Measurements from ENCODE around the gene STAT4. TPM values are rescaled to one million over a fixed set of nuclear protein-coding genes. Genes with fewer than 3 reads are reported as not detected.

Gene STAT4
- total RNA-seq, 1 experiment from 2014 or later = 0.33 TPM

DNA sequence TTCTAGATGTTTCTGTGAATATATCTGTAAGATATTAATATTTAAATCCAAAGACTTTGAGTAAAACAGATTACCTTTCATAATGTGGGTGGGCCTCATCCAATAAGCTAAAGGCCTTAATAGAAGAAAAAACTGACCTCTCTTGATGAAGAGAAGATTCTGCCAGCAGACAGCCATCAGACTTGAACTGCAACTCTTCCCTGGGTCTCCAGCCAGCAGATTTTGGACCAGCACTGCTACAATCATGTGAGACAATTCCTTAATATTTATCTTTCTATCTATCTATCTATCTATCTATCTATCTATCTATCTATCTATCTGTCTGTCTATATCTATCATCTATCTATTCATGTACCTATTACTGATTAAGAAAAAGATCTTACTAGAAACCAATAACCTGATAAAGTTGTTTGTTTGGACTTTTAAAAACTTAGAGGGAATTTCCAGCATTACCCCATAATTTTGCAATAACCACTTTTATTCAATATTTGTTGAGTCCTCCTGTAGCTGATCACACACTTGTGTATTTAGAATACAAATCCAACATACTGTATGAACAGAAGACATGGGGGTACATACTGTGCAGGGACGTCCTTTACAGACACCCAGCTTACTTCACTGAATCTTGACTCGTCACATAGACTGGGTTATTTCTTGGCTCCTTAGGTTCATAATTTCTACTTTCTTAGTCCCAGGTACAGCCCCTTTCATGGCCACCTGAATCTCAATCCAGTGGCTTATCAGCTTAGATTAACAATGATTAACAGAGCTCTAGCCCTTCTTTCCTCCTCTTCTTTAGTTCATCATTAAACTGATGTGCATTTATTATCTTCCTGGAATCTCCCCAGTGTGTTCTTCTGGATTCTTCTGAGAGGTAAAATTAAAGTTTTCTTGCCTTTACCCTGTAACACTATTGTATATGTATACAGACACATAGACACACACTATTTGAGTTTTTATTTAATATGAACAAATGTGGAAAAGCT, 27.2 kb upstream of the STAT4 start:
- no peak for DNase-seq
- Histone ChIP-seq H2BK20ac (ENCODE audit: low read depth, low read length, poor library complexity, severe bottlenecking) (no peak overlapping the region), H3K9ac (ENCODE audit: extremely low read depth, insufficient read length, low read length) (no peak overlapping the region), H3K27ac (ENCODE audit: insufficient read length, low read depth, low read length) (no peak overlapping the region), H4K20me1 (ENCODE audit: control insufficient read depth, insufficient read depth, insufficient read length) (no peaks in the 10 kb centered on the region), H4K8ac (replicated peaks; ENCODE audit: insufficient read length, low read depth, low read length) (no peak overlapping the region), H2AFZ (ENCODE audit: low read length) (no peak overlapping the region), H3K4ac (ENCODE audit: low read depth, low read length) (no peak overlapping the region), H3K23me2 (ENCODE audit: insufficient read length, low read depth, low read length, poor library complexity, severe bottlenecking) (no peaks in the 10 kb centered on the region), H3K79me2 (ENCODE audit: insufficient read depth, low read length) (no peaks in the 10 kb centered on the region), H3K27me3 (ENCODE audit: insufficient read depth, low read length) (no peaks in the 10 kb centered on the region), H3K23ac (ENCODE audit: insufficient read length, low read depth, low read length) (no peak overlapping the region), H3K4me1 (ENCODE audit: insufficient read depth, low read length) (peaks cover 5% of the 10 kb centered on the region; the same call in 1 of the 2 replicates), H2BK15ac (ENCODE audit: low read depth, low read length) (no peak overlapping the region), H4K91ac (ENCODE audit: insufficient read length, low read depth, low read length) (no peak overlapping the region), H2BK12ac (ENCODE audit: insufficient read length, low read depth, low read length) (no peak overlapping the region), H3K9me3 (ENCODE audit: control insufficient read depth, low read depth, low read length) (no peaks in the 10 kb centered on the region), H3K56ac (ENCODE audit: insufficient read length, low read depth, low read length) (no peak overlapping the region), H3K18ac (ENCODE audit: insufficient read length, low read depth, low read length) (no peak overlapping the region), H2BK120ac (ENCODE audit: low read depth, low read length, poor library complexity, severe bottlenecking) (no peak overlapping the region), H3K4me2 (ENCODE audit: insufficient read depth, insufficient read length, low read length) (no peak overlapping the region), H3K79me1 (ENCODE audit: insufficient read depth, low read depth, low read length, poor library complexity, severe bottlenecking) (no peaks in the 10 kb centered on the region), H2AK5ac (ENCODE audit: insufficient read length, low read length) (no peak overlapping the region), H4K5ac (ENCODE audit: insufficient read length, low read depth, low read length) (no peak overlapping the region), H2BK5ac (ENCODE audit: insufficient read length, low read length) (no peak overlapping the region), H3T11ph (ENCODE audit: low read length) (no peak overlapping the region), H3K14ac (ENCODE audit: insufficient read depth, low read length) (no peak overlapping the region)
- TF ChIP-seq, protein P1, sequence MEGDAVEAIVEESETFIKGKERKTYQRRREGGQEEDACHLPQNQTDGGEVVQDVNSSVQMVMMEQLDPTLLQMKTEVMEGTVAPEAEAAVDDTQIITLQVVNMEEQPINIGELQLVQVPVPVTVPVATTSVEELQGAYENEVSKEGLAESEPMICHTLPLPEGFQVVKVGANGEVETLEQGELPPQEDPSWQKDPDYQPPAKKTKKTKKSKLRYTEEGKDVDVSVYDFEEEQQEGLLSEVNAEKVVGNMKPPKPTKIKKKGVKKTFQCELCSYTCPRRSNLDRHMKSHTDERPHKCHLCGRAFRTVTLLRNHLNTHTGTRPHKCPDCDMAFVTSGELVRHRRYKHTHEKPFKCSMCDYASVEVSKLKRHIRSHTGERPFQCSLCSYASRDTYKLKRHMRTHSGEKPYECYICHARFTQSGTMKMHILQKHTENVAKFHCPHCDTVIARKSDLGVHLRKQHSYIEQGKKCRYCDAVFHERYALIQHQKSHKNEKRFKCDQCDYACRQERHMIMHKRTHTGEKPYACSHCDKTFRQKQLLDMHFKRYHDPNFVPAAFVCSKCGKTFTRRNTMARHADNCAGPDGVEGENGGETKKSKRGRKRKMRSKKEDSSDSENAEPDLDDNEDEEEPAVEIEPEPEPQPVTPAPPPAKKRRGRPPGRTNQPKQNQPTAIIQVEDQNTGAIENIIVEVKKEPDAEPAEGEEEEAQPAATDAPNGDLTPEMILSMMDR (conservative IDR thresholded peaks at IDR 0.05) = no peak
- Mint-ChIP-seq H3K36me3 (ENCODE audit: insufficient read depth in 1 of 3, low read depth in 3 of 3) (no peaks in the 10 kb centered on the region), H3K27me3 (ENCODE audit: low read depth) (no peaks in the 10 kb centered on the region), H3K4me3 (no peak overlapping the region), H3K9me3 (no peaks in the 10 kb centered on the region), H3K27ac (no peak overlapping the region), H3K4me1 (peaks cover 15 to 19% of the 10 kb centered on the region in 2 experiments)
- no CpG with 5 or more reads among the region's 2 CpGs for WGBS (ENCODE audit: extremely low coverage, insufficient read length, low lambda C conversion rate)
